Measurements from ENCODE around the gene SULT1C3. TPM values are rescaled to one million over a fixed set of nuclear protein-coding genes. Genes with fewer than 3 reads are reported as not detected.

The SULT1C3 gene
- total and polyA plus RNA-seq, 2 of the 13 experiments (the other 11 are each of a cell fraction or from before 2014, with no cell fraction given), result not detected

DNA sequence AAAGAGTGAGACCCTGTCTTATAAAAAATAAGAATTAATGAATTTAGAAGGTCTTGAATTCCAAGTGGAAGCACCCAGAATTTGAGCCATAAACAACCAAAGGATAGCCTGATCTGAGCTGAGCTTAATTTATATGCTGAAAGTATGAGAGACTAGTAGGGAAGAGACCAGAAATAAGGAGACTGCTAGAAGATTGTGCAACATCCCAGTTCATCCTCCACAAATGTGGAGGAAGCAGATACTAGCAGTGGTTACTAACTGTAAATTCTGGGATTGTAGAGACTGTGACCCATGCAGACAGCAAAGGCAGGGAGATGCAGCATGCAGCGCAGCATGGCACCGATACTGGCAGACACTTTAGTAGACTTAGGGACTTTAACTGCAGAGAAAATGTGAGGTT is 47.4 kb downstream of the SULT1C3 start:
- POLR2A ChIA-PET, result no interaction called here

DNA sequence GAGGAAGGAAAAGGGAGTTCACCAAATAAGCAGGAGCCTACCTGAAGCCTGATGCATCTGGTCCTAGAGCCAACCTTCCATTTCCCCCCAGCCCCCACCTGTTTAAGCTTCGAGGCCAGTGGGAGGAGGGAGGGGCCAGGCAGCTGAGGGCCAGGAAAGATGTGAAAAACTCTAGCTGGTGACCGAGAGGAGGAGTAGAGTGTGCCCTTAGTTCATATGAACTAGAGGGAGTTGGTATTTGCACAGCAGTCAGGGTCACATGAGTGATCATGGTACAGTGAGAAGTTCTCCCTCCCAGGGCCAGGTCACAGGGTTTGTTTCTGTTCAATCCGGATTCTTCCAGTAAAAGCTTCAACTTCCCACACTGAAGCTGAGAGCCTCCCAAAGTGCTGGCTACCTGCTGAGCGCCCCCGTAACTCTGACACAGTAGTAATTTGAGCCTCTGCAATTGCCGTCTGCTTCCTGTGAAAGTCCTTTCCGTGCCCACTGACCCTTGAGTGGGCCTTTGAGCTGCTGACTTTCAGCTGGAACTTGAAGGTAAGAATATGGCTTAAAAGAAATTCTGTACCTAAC is 48.9 kb downstream of the SULT1C3 start, which contains the start of gene SULT1C2:
SULT1C2 (plus strand) TSS at position 362 of the 573 bp plus-strand sequence. CDS start 4,773 bp downstream, outside the sequence.
- 0% methylated on average over 7 of the region's 7 CpGs for WGBS (ENCODE audit: low lambda C conversion rate)
- TF ChIP-seq ZNF816 (CRISPR knock-in tag; IDR thresholded peaks at IDR 0.05; ENCODE audit: borderline replicate concordance) (no peak), SMC3 (IDR thresholded peaks at IDR 0.05; ENCODE audit: low read length) (peak; percentile 12; the same call in 1 of the 2 replicates), RXRA (CRISPR knock-in tag; IDR thresholded peaks at IDR 0.05) (peak; percentile 49; the same call in 1 of the 2 replicates), MZF1 (CRISPR knock-in tag; IDR thresholded peaks at IDR 0.05; ENCODE audit: borderline replicate concordance) (no peak), GFI1 (CRISPR knock-in tag; IDR thresholded peaks at IDR 0.05; ENCODE audit: borderline replicate concordance) (peak; percentile 23; the same call in 1 of the 2 replicates)
- TF ChIP-seq, protein P1, sequence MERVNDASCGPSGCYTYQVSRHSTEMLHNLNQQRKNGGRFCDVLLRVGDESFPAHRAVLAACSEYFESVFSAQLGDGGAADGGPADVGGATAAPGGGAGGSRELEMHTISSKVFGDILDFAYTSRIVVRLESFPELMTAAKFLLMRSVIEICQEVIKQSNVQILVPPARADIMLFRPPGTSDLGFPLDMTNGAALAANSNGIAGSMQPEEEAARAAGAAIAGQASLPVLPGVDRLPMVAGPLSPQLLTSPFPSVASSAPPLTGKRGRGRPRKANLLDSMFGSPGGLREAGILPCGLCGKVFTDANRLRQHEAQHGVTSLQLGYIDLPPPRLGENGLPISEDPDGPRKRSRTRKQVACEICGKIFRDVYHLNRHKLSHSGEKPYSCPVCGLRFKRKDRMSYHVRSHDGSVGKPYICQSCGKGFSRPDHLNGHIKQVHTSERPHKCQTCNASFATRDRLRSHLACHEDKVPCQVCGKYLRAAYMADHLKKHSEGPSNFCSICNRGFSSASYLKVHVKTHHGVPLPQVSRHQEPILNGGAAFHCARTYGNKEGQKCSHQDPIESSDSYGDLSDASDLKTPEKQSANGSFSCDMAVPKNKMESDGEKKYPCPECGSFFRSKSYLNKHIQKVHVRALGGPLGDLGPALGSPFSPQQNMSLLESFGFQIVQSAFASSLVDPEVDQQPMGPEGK (CRISPR knock-in tag; IDR thresholded peaks at IDR 0.05), result peak; percentile 93
- TF ChIP-seq, protein P2, sequence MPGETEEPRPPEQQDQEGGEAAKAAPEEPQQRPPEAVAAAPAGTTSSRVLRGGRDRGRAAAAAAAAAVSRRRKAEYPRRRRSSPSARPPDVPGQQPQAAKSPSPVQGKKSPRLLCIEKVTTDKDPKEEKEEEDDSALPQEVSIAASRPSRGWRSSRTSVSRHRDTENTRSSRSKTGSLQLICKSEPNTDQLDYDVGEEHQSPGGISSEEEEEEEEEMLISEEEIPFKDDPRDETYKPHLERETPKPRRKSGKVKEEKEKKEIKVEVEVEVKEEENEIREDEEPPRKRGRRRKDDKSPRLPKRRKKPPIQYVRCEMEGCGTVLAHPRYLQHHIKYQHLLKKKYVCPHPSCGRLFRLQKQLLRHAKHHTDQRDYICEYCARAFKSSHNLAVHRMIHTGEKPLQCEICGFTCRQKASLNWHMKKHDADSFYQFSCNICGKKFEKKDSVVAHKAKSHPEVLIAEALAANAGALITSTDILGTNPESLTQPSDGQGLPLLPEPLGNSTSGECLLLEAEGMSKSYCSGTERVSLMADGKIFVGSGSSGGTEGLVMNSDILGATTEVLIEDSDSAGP (CRISPR knock-in tag; IDR thresholded peaks at IDR 0.05; ENCODE audit: borderline replicate concordance), result 0 out of 2 replicates have a peak, but pooled peaks have one; percentile 35

More for the DNA sequence above, 47.4 kb downstream of the SULT1C3 start:
- TF ChIP-seq CEBPB (IDR thresholded peaks at IDR 0.05; ENCODE audit: borderline replicate concordance, low read depth, low read length), result peak; percentile 82
- TF ChIP-seq, protein P3, sequence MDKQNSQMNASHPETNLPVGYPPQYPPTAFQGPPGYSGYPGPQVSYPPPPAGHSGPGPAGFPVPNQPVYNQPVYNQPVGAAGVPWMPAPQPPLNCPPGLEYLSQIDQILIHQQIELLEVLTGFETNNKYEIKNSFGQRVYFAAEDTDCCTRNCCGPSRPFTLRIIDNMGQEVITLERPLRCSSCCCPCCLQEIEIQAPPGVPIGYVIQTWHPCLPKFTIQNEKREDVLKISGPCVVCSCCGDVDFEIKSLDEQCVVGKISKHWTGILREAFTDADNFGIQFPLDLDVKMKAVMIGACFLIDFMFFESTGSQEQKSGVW (CRISPR knock-in tag; IDR thresholded peaks at IDR 0.05; ENCODE audit: borderline replicate concordance), result no peak
- no peak for TF ChIP-seq PAWR (CRISPR knock-in tag; IDR thresholded peaks at IDR 0.05; ENCODE audit: borderline replicate concordance)
- intact Hi-C loops (cut with micrococcal nuclease; ENCODE audit: unreplicated experiment) (loop anchor here (5.0 kb wide), 1 partner anchor 295 kb away; no protein-coding TSS in a partner anchor), in situ Hi-C loops (cut with HindIII; ENCODE audit: extremely low pct_ligation_motif_present, low pct_unique_long_range_greater_than_20kb) (no loop called here)
- H3K36me3 ChIP-seq (replicated peaks in 1 of 2; ENCODE audit: control insufficient read depth in 1 of 2, insufficient read depth in 2 of 2, low read length in 2 of 2), result no peaks in the 10 kb centered on the region
- 98% methylated on average over 2 of the region's 2 CpGs for WGBS (ENCODE audit: low lambda C conversion rate)
- no peaks in the 10 kb centered on the region for H3K9me3 ChIP-seq (ENCODE audit: low read length)
- H3K79me2 ChIP-seq (ENCODE audit: insufficient read depth, low read length), result no peaks in the 10 kb centered on the region
- no peaks in the 10 kb centered on the region for H3K27me3 ChIP-seq (ENCODE audit: control insufficient read depth in 1 of 2, insufficient read depth in 2 of 2, low read length in 2 of 2)
- no peak overlapping the region for H3K9ac ChIP-seq (ENCODE audit: insufficient read depth, low read depth, low read length)
- no peak overlapping the region for H3K4me3 ChIP-seq (replicated peaks in 1 of 3; ENCODE audit: insufficient read depth in 1 of 3, low read depth in 2 of 3, low read length in 3 of 3)
- BruUV-seq (replicated peaks), result no TSS peak
- CTCF ChIA-PET (ENCODE audit: low intra/inter-chr PET ratio, low total read pairs), result no interaction called here
- H2AFZ ChIP-seq (ENCODE audit: low read length), result no peak overlapping the region
- no peak overlapping the region for H3K27ac ChIP-seq (ENCODE audit: extremely low read length, insufficient read depth, low read length)
- no peak overlapping the region for H3K4me2 ChIP-seq (ENCODE audit: low read depth, low read length)
- peaks cover 23% of the 10 kb centered on the region for H3K4me1 ChIP-seq (ENCODE audit: insufficient read depth, low read length)
- ATAC-seq, result no peak
- no peak for DNase-seq (ENCODE audit: low spot score)
- H4K20me1 ChIP-seq (ENCODE audit: insufficient read depth, low read length), result no peaks in the 10 kb centered on the region
- no peak for FAIRE-seq

More for the DNA sequence above, 48.9 kb downstream of the SULT1C3 start, which contains the start of gene SULT1C2:
- peak within 1 kb of the TSS; percentile 68 for H3K27ac ChIP-seq (ENCODE audit: extremely low read length, insufficient read depth, low read length)
- H3K27me3 ChIP-seq (ENCODE audit: control insufficient read depth in 1 of 2, insufficient read depth in 2 of 2, low read length in 2 of 2), result no peaks in the 10 kb centered on the region
- H3K4me3 ChIP-seq (replicated peaks in 1 of 3; ENCODE audit: insufficient read depth in 1 of 3, low read depth in 2 of 3, low read length in 3 of 3), result peak within 1 kb of the TSS; percentile 18 to 60 (median 51)
- H2AFZ ChIP-seq (ENCODE audit: low read length), result peak within 1 kb of the TSS; percentile 65
- DNase-seq (ENCODE audit: low spot score) (peak; percentile 83), ATAC-seq (peak; percentile 99), FAIRE-seq (peak; percentile 93)
- ChIA-PET POLR2A (interaction anchor here (0.7 to 2.0 kb wide), 3 partner anchors 9 to 21 kb away, joined by 3 to 22 read pairs (median 4); no protein-coding TSS in a partner anchor), CTCF (ENCODE audit: low intra/inter-chr PET ratio, low total read pairs) (no interaction called here)
- no peaks in the 10 kb centered on the region for H3K36me3 ChIP-seq (replicated peaks in 1 of 2; ENCODE audit: control insufficient read depth in 1 of 2, insufficient read depth in 2 of 2, low read length in 2 of 2)
- no peaks in the 10 kb centered on the region for H4K20me1 ChIP-seq (ENCODE audit: insufficient read depth, low read length)
- BruUV-seq (replicated peaks), result no TSS peak
- H3K79me2 ChIP-seq (ENCODE audit: insufficient read depth, low read length), result no peaks in the 10 kb centered on the region
- no peaks in the 10 kb centered on the region for H3K9me3 ChIP-seq (ENCODE audit: low read length)
- peak within 1 kb of the TSS; percentile 35 for H3K9ac ChIP-seq (ENCODE audit: insufficient read depth, low read depth, low read length)
- peak within 1 kb of the TSS; percentile 78 for H3K4me2 ChIP-seq (ENCODE audit: low read depth, low read length)
- H3K4me1 ChIP-seq (ENCODE audit: insufficient read depth, low read length), result peaks cover 25% of the 10 kb centered on the region
- in situ Hi-C loops (cut with HindIII; ENCODE audit: extremely low pct_ligation_motif_present, low pct_unique_long_range_greater_than_20kb), result no loop called here
- intact Hi-C loops (cut with micrococcal nuclease; ENCODE audit: unreplicated experiment), result loop anchor here (5.0 kb wide), 1 partner anchor 294 kb away; no protein-coding TSS in a partner anchor

All from HepG2 (cell line).